ENCODE measurements around the gene DYSF. TPM values are rescaled to one million over a fixed set of nuclear protein-coding genes. Genes with fewer than 3 reads are reported as not detected.

DYSF gene
- total RNA-seq, 8 experiments from 2014 or later = 0.33 to 14.7 (median 0.83) TPM

GRCh38 chr2:71684226-71685072 is 231.1 kb downstream of the DYSF start:
- in situ Hi-C loops (cut with MboI; ENCODE audit: low pct_unique_long_range_greater_than_20kb in 2 of 9, low sequenced_read_pairs in 9 of 9, unreplicated experiment in 9 of 9) = no loop called here
- WGBS, 10 experiments = 75 to 100% (median 81%) methylated on average over 1 to 10 of the region's 13 CpGs; no CpG with 5 or more reads in 2 of the 10 experiments
- peak in 1 of 8 experiments; percentile 24 for ATAC-seq (replicated peaks in 6 of 8)
- H3K27ac ChIP-seq = no peak overlapping the region
- no peaks in the 10 kb centered on the region for H3K4me1 ChIP-seq (replicated peaks in 1 of 2)
- no peak overlapping the region for H3K4me3 ChIP-seq

DNA sequence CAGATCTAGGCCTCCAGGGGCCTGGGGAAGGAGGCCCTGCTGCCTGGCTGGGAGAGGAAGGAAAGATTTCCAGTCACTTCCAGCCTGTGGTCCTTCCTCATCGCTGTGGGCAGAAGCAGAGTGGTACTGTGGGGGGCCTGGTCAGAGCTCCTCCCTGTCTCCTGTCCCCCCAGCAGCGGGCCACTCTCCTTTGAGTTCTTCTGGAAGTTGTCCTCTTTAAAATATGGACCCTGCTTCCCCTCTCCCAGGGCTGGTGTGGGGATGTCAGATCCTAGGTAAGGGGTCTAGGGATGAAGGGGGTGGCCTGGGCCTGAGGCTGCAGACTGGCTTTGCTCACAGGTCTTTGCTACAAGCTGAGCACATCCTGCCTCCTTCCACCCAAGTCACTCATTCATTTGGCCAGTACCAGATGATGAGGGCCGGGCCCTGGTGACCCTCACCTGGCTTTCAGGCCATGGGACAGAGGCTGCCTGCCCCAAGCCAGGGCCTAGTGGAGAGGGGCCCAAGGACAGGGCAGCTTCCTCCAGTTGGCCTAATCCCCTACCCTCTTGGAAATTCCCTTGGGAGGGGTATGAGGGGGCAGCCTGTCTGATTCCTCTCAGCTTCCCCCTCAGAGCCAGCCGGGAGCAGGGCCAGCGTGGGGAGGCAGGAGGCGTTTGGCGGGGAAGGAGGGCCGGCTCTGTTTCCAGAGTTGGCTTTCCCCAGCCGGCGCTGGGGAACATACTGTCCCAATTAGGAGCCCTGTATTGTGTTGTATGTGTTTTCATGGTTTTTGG is 231.9 kb downstream of the DYSF start:
- no peak for ATAC-seq (replicated peaks in 6 of 8)
- no peak overlapping the region for H3K27ac ChIP-seq
- no peak overlapping the region for H3K4me3 ChIP-seq
- in situ Hi-C loops (cut with MboI; ENCODE audit: low pct_unique_long_range_greater_than_20kb in 2 of 9, low sequenced_read_pairs in 9 of 9, unreplicated experiment in 9 of 9) = no loop called here
- H3K4me1 ChIP-seq (replicated peaks in 1 of 2) = no peaks in the 10 kb centered on the region
- 63 to 100% (median 70%) methylated on average over 1 to 6 of the region's 10 CpGs; no CpG with 5 or more reads in 5 of the 10 experiments for WGBS, 10 experiments

GRCh38 chr2:71685941-71686611 is 232.7 kb downstream of the DYSF start:
- 47 to 100% (median 80%) methylated on average over 1 to 2 of the region's 13 CpGs; no CpG with 5 or more reads in 6 of the 10 experiments for WGBS, 10 experiments
- in situ Hi-C loops (cut with MboI; ENCODE audit: low pct_unique_long_range_greater_than_20kb in 2 of 9, low sequenced_read_pairs in 9 of 9, unreplicated experiment in 9 of 9) = no loop called here
- no peak overlapping the region for H3K4me3 ChIP-seq
- H3K4me1 ChIP-seq (replicated peaks in 1 of 2) = no peaks in the 10 kb centered on the region
- no peak for ATAC-seq (replicated peaks in 6 of 8)
- no peak overlapping the region for H3K27ac ChIP-seq

- in situ Hi-C loops (cut with MboI; ENCODE audit: low pct_unique_long_range_greater_than_20kb in 2 of 9, low sequenced_read_pairs in 9 of 9, unreplicated experiment in 9 of 9) = no loop called here
- Histone ChIP-seq H3K27ac (no peak overlapping the region), H3K4me3 (no peak overlapping the region), H3K4me1 (replicated peaks in 1 of 2) (peaks cover 0 to 3% of the 10 kb centered on the region in 2 donors)
- WGBS, 10 experiments = 100% methylated on average over 1 of the region's 6 CpGs; no CpG with 5 or more reads in 9 of the 10 experiments
- no peak for ATAC-seq (replicated peaks in 6 of 8)
These were observed 233.4 kb downstream of the DYSF start for GRCh38 chr2:71686781-71687180.

DNA sequence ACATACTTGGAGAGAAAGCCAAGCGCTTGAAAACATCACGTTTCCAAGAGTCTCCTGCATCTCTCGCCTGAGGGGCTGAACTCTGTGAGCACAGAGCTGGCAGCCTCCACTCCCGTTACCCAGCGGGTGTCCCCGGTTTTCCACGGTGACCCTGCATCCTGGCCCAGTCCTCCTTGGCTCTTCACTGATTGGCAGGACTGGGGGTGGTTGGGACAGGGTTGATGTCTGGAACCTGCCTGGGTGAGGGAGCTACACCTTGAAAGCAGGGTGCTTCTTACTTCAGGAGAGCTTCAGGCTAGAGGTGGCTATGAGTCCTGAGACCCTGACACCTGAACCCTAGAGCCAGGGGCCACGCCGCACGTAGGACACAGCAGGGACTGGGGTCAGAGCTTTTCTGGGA is 234.1 kb downstream of the DYSF start:
- ATAC-seq (replicated peaks in 6 of 8) = no peak
- 53 to 97% (median 88%) methylated on average over 5 to 8 of the region's 10 CpGs; no CpG with 5 or more reads in 4 of the 10 experiments for WGBS, 10 experiments
- Histone ChIP-seq H3K4me1 (replicated peaks in 1 of 2) (peaks cover 0 to 5% of the 10 kb centered on the region in 2 donors), H3K27ac (no peak overlapping the region), H3K4me3 (no peak overlapping the region)
- in situ Hi-C loops (cut with MboI; ENCODE audit: low pct_unique_long_range_greater_than_20kb in 2 of 9, low sequenced_read_pairs in 9 of 9, unreplicated experiment in 9 of 9) = no loop called here

DNA sequence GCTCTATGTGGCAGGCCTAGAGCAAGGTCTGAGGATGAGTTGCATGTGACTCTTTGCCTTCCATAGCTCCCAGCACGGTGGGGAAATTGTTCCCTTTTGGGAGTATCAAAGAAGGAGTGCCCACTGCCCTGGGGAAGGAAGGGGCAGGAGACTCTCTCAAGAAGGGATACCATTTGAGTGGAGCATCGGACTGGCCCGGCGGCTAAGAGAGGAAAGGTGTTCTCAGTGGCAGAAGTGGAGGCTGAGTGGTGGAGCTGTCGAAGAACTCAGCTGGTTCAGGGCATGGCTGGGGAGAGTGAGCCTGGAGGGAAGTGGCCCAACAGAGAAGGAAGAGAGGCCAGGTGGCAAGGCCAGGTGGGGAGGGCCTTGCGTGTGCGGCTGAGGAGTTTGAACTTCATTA is 235.2 kb downstream of the DYSF start:
- WGBS, 10 experiments = 40 to 100% (median 68%) methylated on average over 1 to 5 of the region's 7 CpGs; no CpG with 5 or more reads in 3 of the 10 experiments
- no peak overlapping the region for H3K27ac ChIP-seq
- H3K4me3 ChIP-seq = no peak overlapping the region
- no peak for ATAC-seq (replicated peaks in 6 of 8)
- in situ Hi-C loops (cut with MboI; ENCODE audit: low pct_unique_long_range_greater_than_20kb in 2 of 9, low sequenced_read_pairs in 9 of 9, unreplicated experiment in 9 of 9) = no loop called here
- peaks cover 0 to 5% of the 10 kb centered on the region in 2 donors for H3K4me1 ChIP-seq (replicated peaks in 1 of 2)

DNA sequence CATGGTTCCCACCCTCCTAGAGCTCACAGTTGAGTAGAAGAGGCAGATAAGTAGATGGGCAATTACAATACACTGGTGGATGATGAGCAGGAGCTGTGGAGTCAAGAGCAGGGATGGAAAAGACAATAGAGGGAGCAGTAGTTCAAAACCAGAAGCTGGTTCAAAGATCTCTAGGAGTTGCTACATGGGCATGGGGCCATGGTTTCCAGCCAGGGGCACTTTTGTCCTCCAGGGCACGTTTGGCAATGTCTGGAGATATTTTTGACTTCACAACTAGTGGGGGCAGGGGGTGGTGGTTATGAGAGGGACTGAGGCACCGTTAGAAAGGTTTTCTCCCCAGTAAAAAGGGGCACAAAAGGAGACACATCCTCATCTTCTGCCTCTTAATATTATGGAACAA is 236.0 kb downstream of the DYSF start:
- WGBS, 10 experiments = 0 to 83% (median 63%) methylated on average over 1 to 2 of the region's 2 CpGs; no CpG with 5 or more reads in 3 of the 10 experiments
- Histone ChIP-seq H3K4me3 (no peak overlapping the region), H3K27ac (no peak overlapping the region), H3K4me1 (replicated peaks in 1 of 2) (peaks cover 3 to 7% of the 10 kb centered on the region in 2 donors)
- in situ Hi-C loops (cut with MboI; ENCODE audit: low pct_unique_long_range_greater_than_20kb in 2 of 9, low sequenced_read_pairs in 9 of 9, unreplicated experiment in 9 of 9) = no loop called here
- no peak for ATAC-seq (replicated peaks in 6 of 8)

DNA sequence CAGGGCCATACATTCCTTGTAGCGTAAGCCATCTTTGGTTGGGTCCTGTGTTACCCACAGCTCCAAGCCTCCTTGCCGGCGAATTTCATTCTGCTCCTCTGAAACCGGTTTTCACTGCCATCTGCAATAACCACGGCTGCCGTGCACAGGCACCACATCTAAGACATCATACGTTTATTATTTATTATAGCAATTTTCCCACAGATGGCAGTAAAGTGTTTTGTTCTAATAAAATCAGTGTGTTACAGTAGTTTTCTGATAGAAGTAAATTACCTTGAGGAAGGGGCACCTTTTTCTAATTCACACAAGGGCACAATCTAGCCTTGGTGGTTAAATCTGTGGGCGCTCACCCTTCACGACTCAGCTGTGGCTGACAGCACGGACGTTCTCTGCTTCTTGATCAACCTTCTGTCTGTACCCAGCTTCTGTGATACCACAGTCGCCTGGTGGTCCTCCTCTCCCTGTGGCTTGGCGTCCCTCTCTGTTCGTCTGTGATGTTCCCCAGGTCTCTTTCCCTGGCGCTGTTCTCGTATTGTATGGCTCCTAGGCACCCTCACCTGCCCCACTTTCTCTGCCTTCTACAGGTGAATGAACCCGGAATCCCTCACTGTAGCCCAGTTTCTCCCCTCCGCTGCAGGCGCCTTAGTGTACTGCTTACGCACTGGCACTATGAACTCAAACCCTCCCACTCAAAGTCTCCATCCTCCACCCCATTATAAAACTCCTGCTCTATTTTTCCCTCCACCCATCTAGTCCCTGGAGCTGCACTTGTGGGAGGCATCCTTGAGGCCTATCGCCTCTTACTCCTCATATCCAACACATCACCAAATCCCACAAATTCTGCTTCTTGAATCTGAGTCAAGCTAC is 236.8 kb downstream of the DYSF start:
- Histone ChIP-seq H3K4me1 (replicated peaks in 1 of 2) (peaks cover 8 to 11% of the 10 kb centered on the region in 2 donors), H3K4me3 (no peak overlapping the region), H3K27ac (no peak overlapping the region)
- 68 to 100% (median 90%) methylated on average over 1 to 16 of the region's 21 CpGs; no CpG with 5 or more reads in 1 of the 10 experiments for WGBS, 10 experiments
- in situ Hi-C loops (cut with MboI; ENCODE audit: low pct_unique_long_range_greater_than_20kb in 2 of 9, low sequenced_read_pairs in 9 of 9, unreplicated experiment in 9 of 9) = no loop called here
- no peak for ATAC-seq (replicated peaks in 6 of 8)

GRCh38 chr2:71690876-71691475 is 237.6 kb downstream of the DYSF start:
- in situ Hi-C loops (cut with MboI; ENCODE audit: low pct_unique_long_range_greater_than_20kb in 2 of 9, low sequenced_read_pairs in 9 of 9, unreplicated experiment in 9 of 9) = no loop called here
- WGBS, 10 experiments = 17 to 90% (median 67%) methylated on average over 1 to 8 of the region's 12 CpGs
- no peak overlapping the region for H3K4me3 ChIP-seq
- no peak for ATAC-seq (replicated peaks in 6 of 8)
- peaks cover 8 to 11% of the 10 kb centered on the region in 2 donors for H3K4me1 ChIP-seq (replicated peaks in 1 of 2)
- H3K27ac ChIP-seq = no peak overlapping the region

GRCh38 chr2:71691747-71692441 is 238.5 kb downstream of the DYSF start:
- in situ Hi-C loops (cut with MboI; ENCODE audit: low pct_unique_long_range_greater_than_20kb in 2 of 9, low sequenced_read_pairs in 9 of 9, unreplicated experiment in 9 of 9) = no loop called here
- peak in 2 of 8 experiments; percentile 30 to 67 for ATAC-seq (replicated peaks in 6 of 8)
- WGBS, 10 experiments = 5 to 83% (median 58%) methylated on average over 2 to 18 of the region's 24 CpGs; no CpG with 5 or more reads in 2 of the 10 experiments
- peaks cover 8 to 11% of the 10 kb centered on the region in 2 donors for H3K4me1 ChIP-seq (replicated peaks in 1 of 2)
- no peak overlapping the region for H3K4me3 ChIP-seq
- no peak overlapping the region for H3K27ac ChIP-seq

DNA sequence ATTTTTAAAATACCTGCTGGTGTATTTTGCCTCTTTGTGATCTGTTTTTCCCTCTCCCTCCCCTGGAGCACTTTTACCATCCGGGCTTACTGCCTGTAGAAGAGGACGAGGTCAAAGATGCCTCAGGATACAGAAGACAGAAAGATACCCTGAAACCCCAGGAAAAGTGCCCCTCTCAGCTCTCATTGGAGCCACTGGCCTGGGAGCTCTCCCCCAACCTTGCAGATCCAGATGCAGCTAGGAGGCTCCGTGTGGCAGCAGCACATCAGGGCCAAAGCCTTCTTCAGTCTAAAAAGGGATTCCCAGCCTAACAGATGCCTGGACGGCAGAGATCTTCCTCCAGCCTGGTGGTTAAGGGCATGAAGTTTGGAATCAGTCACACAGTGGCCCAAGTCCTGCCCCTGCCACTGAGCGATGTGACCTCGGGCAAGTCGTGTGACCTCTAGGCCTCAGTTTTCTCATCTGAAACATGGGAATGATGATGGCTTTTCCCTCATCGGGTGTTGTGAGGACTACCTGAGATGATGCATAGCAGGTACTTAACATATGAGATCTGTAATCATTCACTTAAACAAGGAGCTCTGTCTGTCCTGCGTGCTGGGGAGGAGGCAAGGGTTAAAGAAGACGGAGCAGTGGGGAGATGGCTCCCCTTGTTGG is 239.4 kb downstream of the DYSF start:
- in situ Hi-C loops (cut with MboI; ENCODE audit: low pct_unique_long_range_greater_than_20kb in 2 of 9, low sequenced_read_pairs in 9 of 9, unreplicated experiment in 9 of 9) = no loop called here

More for the DNA sequence above, 239.4 kb downstream of the DYSF start:
- peaks cover 8 to 11% of the 10 kb centered on the region in 2 donors for H3K4me1 ChIP-seq (replicated peaks in 1 of 2)
- no peak for ATAC-seq (replicated peaks in 6 of 8)
- H3K27ac ChIP-seq = no peak overlapping the region
- no peak overlapping the region for H3K4me3 ChIP-seq
- WGBS, 10 experiments = 49 to 100% (median 75%) methylated on average over 1 to 5 of the region's 10 CpGs; no CpG with 5 or more reads in 3 of the 10 experiments

Measured in motor neuron (in vitro differentiated cells).